Caco-2 (cell line): ENCODE results near the gene EN2. TPM values are rescaled to one million over a fixed set of nuclear protein-coding genes. Genes with fewer than 3 reads are reported as not detected.

Source experiments
- BruUV-seq: library from RNA; stranded (reverse); fragments of 400-500 nt; replicated peaks from 2 replicates; lab custom pipeline; 2021; lab: Mats Ljungman, UMichigan
- CTCF ChIA-PET: fragments of 300-600 bp; sonication (Branson Sonifier 250); formaldehyde crosslinking; loops from one replicate; lab custom pipeline; 2022; ENCODE audit warnings: antibody characterized with exemption; lab: Charles Lee
- POLR2A ChIA-PET: fragments of 300-600 bp; sonication (Branson Sonifier 250); formaldehyde crosslinking; loops from one replicate; lab custom pipeline; 2022; ENCODE audit warnings: antibody characterized with exemption; lab: Charles Lee
- DNase-seq, 2 experiments: peaks; one replicate each; pipeline versions ENCODE4 v3.0.0 to v3.0.0-alpha.2; 2020 to 2022
- H3K27me3 ChIP-seq: replicated peaks from 2 replicates; pipeline ENCODE4 v1.6.0; 2011; ENCODE audit warnings: low read length; ENCODE audit not compliant: control insufficient read depth, insufficient read depth
- H3K36me3 ChIP-seq: 2 replicates; pipeline ENCODE4 v1.5.1; 2011; ENCODE audit warnings: low read length; ENCODE audit not compliant: control insufficient read depth, insufficient read depth
- H3K4me1 ChIP-seq: fragments of 250-450 bp; sonication (Bioruptor Pico); 2 replicates; pipeline ENCODE4 v1.5.1; 2020; ENCODE audit warnings: mild to moderate bottlenecking
- H3K4me3 ChIP-seq: 2 replicates; pipeline ENCODE4 v1.5.1; 2011; ENCODE audit warnings: low read depth, mild to moderate bottlenecking, control low read depth, low read length
- H3K9me3 ChIP-seq: fragments of 250-450 bp; sonication (Bioruptor Pico); 2 replicates; pipeline ENCODE4 v1.5.1; 2020; ENCODE audit warnings: mild to moderate bottlenecking, moderate library complexity
- H3K27ac Mint-ChIP-seq: one replicate; pipeline ENCODE4 v1.8.0; 2022; ENCODE audit warnings: mixed read lengths; ENCODE audit not compliant: unreplicated experiment
- H3K27me3 Mint-ChIP-seq: one replicate; pipeline ENCODE4 v1.8.0; 2022; ENCODE audit warnings: mixed read lengths; ENCODE audit not compliant: insufficient read depth, unreplicated experiment
- H3K36me3 Mint-ChIP-seq: one replicate; pipeline ENCODE4 v1.8.0; 2022; ENCODE audit warnings: mild to moderate bottlenecking, mixed read lengths; ENCODE audit not compliant: insufficient read depth, unreplicated experiment
- H3K4me1 Mint-ChIP-seq: one replicate; pipeline ENCODE4 v1.8.0; 2022; ENCODE audit warnings: low read depth, mixed read lengths; ENCODE audit not compliant: unreplicated experiment
- H3K4me3 Mint-ChIP-seq: one replicate; pipeline ENCODE4 v1.8.0; 2022; ENCODE audit warnings: mild to moderate bottlenecking, moderate library complexity, mixed read lengths; ENCODE audit not compliant: unreplicated experiment
- H3K9me3 Mint-ChIP-seq: one replicate; pipeline ENCODE4 v1.8.0; 2022; ENCODE audit warnings: mixed read lengths; ENCODE audit not compliant: unreplicated experiment
- CTCF ChIP-seq, 2 experiments: fragments of 200-600 bp in 1 of 2; IDR thresholded peaks; 1 replicate in 1 of 2; 2 replicates in 1 of 2; pipeline versions ENCODE4 v1.5.1 to v1.8.0; 2011 to 2022; ENCODE audit warnings: antibody characterized with exemption in 1 of 2, control low read depth in 1 of 2, inconsistent platforms in 1 of 2, low read depth in 1 of 2, low read length in 1 of 2, mild to moderate bottlenecking in 1 of 2, moderate library complexity in 1 of 2; ENCODE audit not compliant: insufficient read depth in 1 of 2, severe bottlenecking in 1 of 2, unreplicated experiment in 1 of 2
- intact Hi-C: fragments of 100-400 bp; cut with micrococcal nuclease; formaldehyde crosslinking; loops from one replicate; pipeline ENCODE4 v1.10.0; 2022; ENCODE audit not compliant: unreplicated experiment
- total RNA-seq: library from RNA; stranded (reverse); gene quantifications from 2 replicates; pipeline ENCODE4 v1.2.3, GENCODE V29; 2022

The EN2 gene
- total RNA-seq, 1 experiment from 2014 or later = 1.5 TPM

GRCh38 chr7:155489158-155489840 is 31.4 kb downstream of the EN2 start:
- intact Hi-C loops = no loop called here
- DNase-seq = no peak
- Histone ChIP-seq H3K36me3 (no peaks in the 10 kb centered on the region), H3K4me1 (no peaks in the 10 kb centered on the region), H3K27me3 (no peaks in the 10 kb centered on the region), H3K4me3 (no peak overlapping the region), H3K9me3 (no peaks in the 10 kb centered on the region)
- CTCF ChIA-PET = no interaction called here
- Mint-ChIP-seq H3K36me3 (no peaks in the 10 kb centered on the region), H3K4me3 (no peak overlapping the region), H3K9me3 (no peaks in the 10 kb centered on the region), H3K27me3 (peaks cover 6% of the 10 kb centered on the region), H3K27ac (no peak overlapping the region), H3K4me1 (no peaks in the 10 kb centered on the region)
- POLR2A ChIA-PET = interaction anchor here (0.6 kb wide), 1 partner anchor 13 kb away, joined by 4 read pairs; no protein-coding TSS in a partner anchor
- no peak for TF ChIP-seq CTCF (IDR thresholded peaks at IDR 0.05; ENCODE audit: insufficient read depth in 1 of 2, low read depth in 1 of 2, low read length in 1 of 2, severe bottlenecking in 1 of 2, unreplicated experiment in 1 of 2)
- no TSS peak for BruUV-seq

DNA sequence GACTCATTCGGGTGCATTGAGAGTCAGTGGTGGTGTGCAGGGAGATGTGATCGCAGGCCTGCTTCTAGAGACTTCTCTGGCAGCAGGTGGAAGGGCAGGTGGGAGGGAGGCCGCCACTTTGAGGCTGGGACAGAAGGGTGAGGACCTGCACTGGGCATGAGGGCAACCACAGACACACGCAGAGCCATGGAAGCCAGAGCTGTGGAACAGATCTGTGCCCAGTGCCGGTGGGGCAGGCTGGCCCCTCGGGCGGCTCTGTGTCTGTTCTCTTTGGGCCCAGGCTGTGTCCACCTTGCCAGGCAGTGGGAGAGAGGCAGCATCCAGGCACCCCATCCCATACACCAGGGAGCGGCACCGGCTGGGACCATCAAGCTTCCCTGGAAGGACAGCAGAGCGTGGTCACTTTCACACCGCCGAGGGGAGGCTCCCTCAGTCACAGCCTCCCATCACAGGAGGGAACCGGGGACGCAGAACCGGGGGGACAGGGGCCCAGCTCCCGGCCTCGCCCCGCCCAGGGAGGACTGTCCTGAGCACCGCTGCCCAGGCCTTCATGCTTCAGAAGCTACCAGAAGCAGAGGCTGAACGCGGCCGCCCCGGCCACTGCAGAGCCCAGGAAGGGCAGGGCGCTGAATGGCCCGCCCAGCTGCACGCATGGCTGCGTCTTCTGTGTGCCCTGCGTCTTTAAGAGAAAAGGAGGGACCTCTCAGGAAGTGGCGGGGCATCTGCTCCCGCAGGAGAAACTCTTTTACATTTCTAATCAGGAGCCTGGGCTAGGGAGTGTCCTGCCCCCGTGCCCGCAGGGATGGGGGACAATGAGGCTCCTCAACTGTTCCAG is 32.1 kb downstream of the EN2 start:
- TF ChIP-seq CTCF (IDR thresholded peaks at IDR 0.05; ENCODE audit: insufficient read depth in 1 of 2, low read depth in 1 of 2, low read length in 1 of 2, severe bottlenecking in 1 of 2, unreplicated experiment in 1 of 2) = no peak
- Mint-ChIP-seq H3K4me1 (no peaks in the 10 kb centered on the region), H3K27me3 (peaks cover 6% of the 10 kb centered on the region), H3K9me3 (no peaks in the 10 kb centered on the region), H3K27ac (no peak overlapping the region), H3K4me3 (no peak overlapping the region), H3K36me3 (no peaks in the 10 kb centered on the region)
- ChIA-PET CTCF (no interaction called here), POLR2A (no interaction called here)
- Histone ChIP-seq H3K4me1 (no peaks in the 10 kb centered on the region), H3K36me3 (no peaks in the 10 kb centered on the region), H3K4me3 (no peak overlapping the region), H3K9me3 (no peaks in the 10 kb centered on the region), H3K27me3 (no peaks in the 10 kb centered on the region)
- intact Hi-C loops = no loop called here
- DNase-seq = no peak
- no TSS peak for BruUV-seq

DNA sequence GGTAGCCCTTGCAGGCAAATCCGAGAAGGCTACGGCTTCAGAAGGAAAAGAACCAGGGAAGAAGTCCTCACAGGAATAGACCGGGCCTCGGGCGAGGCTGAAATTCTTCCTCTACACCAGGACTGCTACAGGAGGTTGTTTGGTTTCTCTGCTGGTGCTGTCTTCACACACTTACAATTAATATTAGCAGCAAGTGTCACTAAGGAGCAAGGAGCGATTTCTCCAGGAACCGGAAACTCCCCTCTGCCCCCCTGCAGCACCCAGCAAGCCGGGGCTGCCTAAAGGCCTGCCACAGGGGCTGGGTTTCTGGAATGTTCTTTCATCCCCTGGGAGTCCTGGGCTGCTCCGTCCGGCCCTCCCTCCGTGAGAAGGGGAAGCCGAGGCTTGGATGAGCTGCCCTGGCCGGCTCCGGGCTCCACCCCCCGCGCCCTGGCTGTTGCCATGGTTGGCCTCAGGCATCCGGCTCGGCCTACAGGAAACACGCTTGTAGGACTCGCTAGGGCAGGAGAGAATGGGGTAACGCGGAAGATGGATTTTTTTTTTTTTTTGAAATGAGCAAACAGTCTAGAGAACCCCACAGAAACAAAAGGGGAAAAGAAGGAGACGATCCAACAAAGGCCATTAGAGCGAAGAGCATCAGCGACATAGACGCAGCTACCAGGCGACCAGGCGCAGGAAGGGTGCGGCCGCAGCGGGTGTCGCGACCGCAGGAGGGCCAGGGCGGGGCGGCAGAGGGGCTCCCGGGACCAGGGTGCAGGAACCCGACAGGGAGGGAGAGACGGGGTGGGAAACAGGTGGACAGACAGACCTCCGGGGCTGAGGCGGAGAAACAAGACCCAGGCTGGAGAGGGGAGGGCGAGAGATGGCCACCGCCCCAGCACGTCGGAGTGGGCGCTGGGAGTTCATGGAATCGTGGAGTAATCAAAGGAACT is 33.0 kb downstream of the EN2 start:
- no peaks in the 10 kb centered on the region for H3K36me3 ChIP-seq
- no peaks in the 10 kb centered on the region for H3K4me1 ChIP-seq
- no peaks in the 10 kb centered on the region for H3K27me3 ChIP-seq
- Mint-ChIP-seq H3K4me1 (no peaks in the 10 kb centered on the region), H3K27me3 (peaks cover 6% of the 10 kb centered on the region), H3K27ac (no peak overlapping the region), H3K36me3 (no peaks in the 10 kb centered on the region), H3K4me3 (no peak overlapping the region), H3K9me3 (no peaks in the 10 kb centered on the region)
- no peak for DNase-seq
- no peaks in the 10 kb centered on the region for H3K9me3 ChIP-seq
- intact Hi-C loops = no loop called here
- ChIA-PET CTCF (no interaction called here), POLR2A (no interaction called here)
- TF ChIP-seq CTCF (IDR thresholded peaks at IDR 0.05; ENCODE audit: insufficient read depth in 1 of 2, low read depth in 1 of 2, low read length in 1 of 2, severe bottlenecking in 1 of 2, unreplicated experiment in 1 of 2) = no peak
- H3K4me3 ChIP-seq = no peak overlapping the region
- no TSS peak for BruUV-seq
